H9 (cell line): ENCODE measurements around the gene UBE2D1. TPM values are rescaled to one million over a fixed set of nuclear protein-coding genes. Genes with fewer than 3 reads are reported as not detected.
A peak's percentile ranks its signal among the peaks of the same experiment; 100 is the strongest.

ENCODE experiments used
- DNase-seq: peaks from one replicate; pipeline ENCODE4 v3.0.0-alpha.2; 2017
- H2AFZ ChIP-seq: one replicate; pipeline ENCODE4 v1.6.1; 2013; ENCODE audit warnings: mild to moderate bottlenecking, low read length, control low read depth, moderate library complexity
- H2AK5ac ChIP-seq: 2 replicates; pipeline ENCODE4 v1.6.1; 2013; ENCODE audit warnings: low read length, control low read depth, mixed read lengths; ENCODE audit not compliant: insufficient read length
- H2BK120ac ChIP-seq: one replicate; pipeline ENCODE4 v1.6.1; 2013; ENCODE audit warnings: low read depth, mild to moderate bottlenecking, low read length, control low read depth, inconsistent platforms; ENCODE audit not compliant: poor library complexity, severe bottlenecking
- H2BK12ac ChIP-seq: 2 replicates; pipeline ENCODE4 v1.6.1; 2013; ENCODE audit warnings: low read length, control low read depth, mixed read lengths, low read depth; ENCODE audit not compliant: insufficient read length
- H2BK15ac ChIP-seq: 2 replicates; pipeline ENCODE4 v1.6.1; 2013; ENCODE audit warnings: low read depth, low read length, control low read depth
- H2BK20ac ChIP-seq: one replicate; pipeline ENCODE4 v1.6.1; 2013; ENCODE audit warnings: low read depth, mild to moderate bottlenecking, low read length, control low read depth, inconsistent platforms; ENCODE audit not compliant: poor library complexity, severe bottlenecking
- H2BK5ac ChIP-seq: 2 replicates; pipeline ENCODE4 v1.6.1; 2013; ENCODE audit warnings: low read length, control low read depth, mixed read lengths; ENCODE audit not compliant: insufficient read length
- H3K14ac ChIP-seq: 2 replicates; pipeline ENCODE4 v1.6.1; 2013; ENCODE audit warnings: low read length, control low read depth; ENCODE audit not compliant: insufficient read depth
- H3K18ac ChIP-seq: 2 replicates; pipeline ENCODE4 v1.6.1; 2013; ENCODE audit warnings: low read depth, mild to moderate bottlenecking, mixed read lengths, low read length, control low read depth; ENCODE audit not compliant: insufficient read length
- H3K23ac ChIP-seq: 2 replicates; pipeline ENCODE4 v1.6.1; 2013; ENCODE audit warnings: low read length, control low read depth, mixed read lengths, low read depth; ENCODE audit not compliant: insufficient read length
- H3K23me2 ChIP-seq: 2 replicates; pipeline ENCODE4 v1.6.1; 2013; ENCODE audit warnings: low read depth, mild to moderate bottlenecking, mixed read lengths, low read length, control low read depth; ENCODE audit not compliant: insufficient read length, poor library complexity, severe bottlenecking
- H3K27ac ChIP-seq: 2 replicates; pipeline ENCODE4 v1.5.1; 2013; ENCODE audit warnings: low read length, control low read depth, mixed read lengths, low read depth; ENCODE audit not compliant: insufficient read length
- H3K27me3 ChIP-seq: 2 replicates; pipeline ENCODE4 v1.6.1; 2013; ENCODE audit warnings: low read length, control low read depth, inconsistent platforms; ENCODE audit not compliant: insufficient read depth
- H3K4ac ChIP-seq: 2 replicates; pipeline ENCODE4 v1.6.1; 2013; ENCODE audit warnings: low read depth, mild to moderate bottlenecking, control low read depth, inconsistent platforms, low read length, moderate library complexity
- H3K4me1 ChIP-seq: 2 replicates; pipeline ENCODE4 v1.6.1; 2013; ENCODE audit warnings: low read length, control low read depth, inconsistent platforms; ENCODE audit not compliant: insufficient read depth
- H3K4me2 ChIP-seq: 2 replicates; pipeline ENCODE4 v1.6.1; 2013; ENCODE audit warnings: low read length, control low read depth, mixed read lengths; ENCODE audit not compliant: insufficient read length, insufficient read depth
- H3K56ac ChIP-seq: 2 replicates; pipeline ENCODE4 v1.6.1; 2013; ENCODE audit warnings: low read depth, mild to moderate bottlenecking, mixed read lengths, low read length, control low read depth; ENCODE audit not compliant: insufficient read length
- H3K79me1 ChIP-seq: 2 replicates; pipeline ENCODE4 v1.6.1; 2013; ENCODE audit warnings: low read depth, mild to moderate bottlenecking, moderate library complexity, low read length, control low read depth, inconsistent platforms; ENCODE audit not compliant: insufficient read depth, poor library complexity, severe bottlenecking
- H3K79me2 ChIP-seq: 2 replicates; pipeline ENCODE4 v1.6.1; 2013; ENCODE audit warnings: low read length, control low read depth, inconsistent platforms; ENCODE audit not compliant: insufficient read depth
- H3K9ac ChIP-seq: 2 replicates; pipeline ENCODE4 v1.6.1; 2013; ENCODE audit warnings: low read length, control low read depth, mixed read lengths; ENCODE audit not compliant: insufficient read length; ENCODE audit errors: extremely low read depth
- H3K9me3 ChIP-seq: one replicate; pipeline ENCODE4 v1.6.1; 2013; ENCODE audit warnings: low read depth, low read length, inconsistent platforms; ENCODE audit not compliant: control insufficient read depth
- H3T11ph ChIP-seq: one replicate; pipeline ENCODE4 v1.6.1; 2013; ENCODE audit warnings: mild to moderate bottlenecking, low read length, control low read depth, inconsistent platforms
- H4K20me1 ChIP-seq: one replicate; pipeline ENCODE4 v1.6.1; 2013; ENCODE audit not compliant: control insufficient read depth, insufficient read length, insufficient read depth
- H4K5ac ChIP-seq: 2 replicates; pipeline ENCODE4 v1.6.1; 2013; ENCODE audit warnings: low read depth, mild to moderate bottlenecking, mixed read lengths, low read length, control low read depth; ENCODE audit not compliant: insufficient read length
- H4K8ac ChIP-seq: replicated peaks from 2 replicates; pipeline ENCODE4 v1.6.1; 2013; ENCODE audit warnings: low read length, control low read depth, mixed read lengths, low read depth; ENCODE audit not compliant: insufficient read length
- H4K91ac ChIP-seq: 2 replicates; pipeline ENCODE4 v1.6.1; 2013; ENCODE audit warnings: low read depth, mild to moderate bottlenecking, moderate library complexity, mixed read lengths, low read length, control low read depth; ENCODE audit not compliant: insufficient read length
- H3K27ac Mint-ChIP-seq, 3 experiments: 2 replicates in 2 of 3; 3 replicates in 1 of 3; pipeline ENCODE4 v1.8.0; 2020 to 2021; ENCODE audit warnings: mixed read lengths in 3 of 3, mild to moderate bottlenecking in 1 of 3, moderate library complexity in 1 of 3
- H3K27me3 Mint-ChIP-seq: 2 replicates; pipeline ENCODE4 v1.8.0; 2021; ENCODE audit warnings: low read depth, mild to moderate bottlenecking, moderate library complexity, mixed read lengths
- H3K36me3 Mint-ChIP-seq, 3 experiments: 2 replicates in 2 of 3; 3 replicates in 1 of 3; pipeline ENCODE4 v1.8.0; 2020 to 2021; ENCODE audit warnings: low read depth in 3 of 3, mixed read lengths in 3 of 3; ENCODE audit not compliant: insufficient read depth in 1 of 3
- H3K4me1 Mint-ChIP-seq, 2 experiments: 2 replicates each; pipeline ENCODE4 v1.8.0; 2020; ENCODE audit warnings: mixed read lengths in 2 of 2
- H3K4me3 Mint-ChIP-seq, 2 experiments: 2 replicates in 1 of 2; 3 replicates in 1 of 2; pipeline ENCODE4 v1.8.0; 2020 to 2021; ENCODE audit warnings: mild to moderate bottlenecking in 2 of 2, mixed read lengths in 2 of 2, moderate library complexity in 1 of 2
- H3K9me3 Mint-ChIP-seq, 2 experiments: 2 replicates in 1 of 2; 3 replicates in 1 of 2; pipeline ENCODE4 v1.8.0; 2020; ENCODE audit warnings: mild to moderate bottlenecking in 2 of 2, mixed read lengths in 2 of 2, moderate library complexity in 1 of 2
- WGBS: extraction: QIAGEN DNeasy Blood & Tissue Kit; methylation state at CpG from one replicate; pipeline ENCODE4 v1.1.7; 2013; ENCODE audit warnings: missing lambda C conversion rate, low lambda C conversion rate, mixed read lengths; ENCODE audit not compliant: insufficient read length; ENCODE audit errors: extremely low coverage; 5-methylcytosine and 5-hydroxymethylcytosine counted together
- total RNA-seq: library from RNA; stranded (reverse); gene quantifications from 2 replicates; pipeline ENCODE4 v1.2.1, GENCODE V29; 2021
- TF ChIP-seq, protein P1 (sequence below): fragments of 200-600 bp; sonication (generic); conservative IDR thresholded peaks from 3 replicates; pipeline ENCODE4 v1.8.0; 2021; ENCODE audit warnings: antibody characterized with exemption, mild to moderate bottlenecking

The UBE2D1 gene
- total RNA-seq, 1 experiment from 2014 or later, result 26.8 TPM

GRCh38 chr10:58414270-58415041, 79.7 kb downstream of the UBE2D1 start:
- Histone ChIP-seq H3K27ac (no peak overlapping the region), H2BK12ac (no peak overlapping the region), H3K79me1 (no peaks in the 10 kb centered on the region), H3K23ac (no peak overlapping the region), H2BK5ac (no peak overlapping the region), H2BK20ac (no peak overlapping the region), H4K5ac (no peak overlapping the region), H3K27me3 (no peaks in the 10 kb centered on the region), H3K9ac (no peak overlapping the region), H3K56ac (no peak overlapping the region), H2AK5ac (no peak overlapping the region), H4K20me1 (no peaks in the 10 kb centered on the region), H4K8ac (no peak overlapping the region), H3K9me3 (no peaks in the 10 kb centered on the region), H3K14ac (no peak overlapping the region), H2BK120ac (no peak overlapping the region), H3K4ac (no peak overlapping the region), H2BK15ac (no peak overlapping the region), H4K91ac (no peak overlapping the region), H3K4me1 (no peaks in the 10 kb centered on the region; the same call in 1 of the 2 replicates), H3K79me2 (no peaks in the 10 kb centered on the region), H2AFZ (no peak overlapping the region), H3T11ph (no peak overlapping the region), H3K23me2 (no peaks in the 10 kb centered on the region), H3K4me2 (no peak overlapping the region), H3K18ac (no peak overlapping the region)
- no peak for DNase-seq
- 0 out of 7 replicates have a peak overlapping the region, but pooled peaks of 1 of the 3 experiments have one; percentile 29 for H3K27ac Mint-ChIP-seq
- WGBS, result no CpG with 5 or more reads among the region's 5 CpGs
- H3K4me3 Mint-ChIP-seq, result no peak overlapping the region
- peaks cover 1% of the 10 kb centered on the region; the same call in 1 of the 2 replicates for H3K27me3 Mint-ChIP-seq
- H3K4me1 Mint-ChIP-seq, result peaks cover 12 to 21% of the 10 kb centered on the region in 2 experiments
- peaks cover 2 to 3% of the 10 kb centered on the region in 2 experiments; a peak in 2 of 5 replicates for H3K9me3 Mint-ChIP-seq
- H3K36me3 Mint-ChIP-seq, result no peaks in the 10 kb centered on the region
- TF ChIP-seq, protein P1, sequence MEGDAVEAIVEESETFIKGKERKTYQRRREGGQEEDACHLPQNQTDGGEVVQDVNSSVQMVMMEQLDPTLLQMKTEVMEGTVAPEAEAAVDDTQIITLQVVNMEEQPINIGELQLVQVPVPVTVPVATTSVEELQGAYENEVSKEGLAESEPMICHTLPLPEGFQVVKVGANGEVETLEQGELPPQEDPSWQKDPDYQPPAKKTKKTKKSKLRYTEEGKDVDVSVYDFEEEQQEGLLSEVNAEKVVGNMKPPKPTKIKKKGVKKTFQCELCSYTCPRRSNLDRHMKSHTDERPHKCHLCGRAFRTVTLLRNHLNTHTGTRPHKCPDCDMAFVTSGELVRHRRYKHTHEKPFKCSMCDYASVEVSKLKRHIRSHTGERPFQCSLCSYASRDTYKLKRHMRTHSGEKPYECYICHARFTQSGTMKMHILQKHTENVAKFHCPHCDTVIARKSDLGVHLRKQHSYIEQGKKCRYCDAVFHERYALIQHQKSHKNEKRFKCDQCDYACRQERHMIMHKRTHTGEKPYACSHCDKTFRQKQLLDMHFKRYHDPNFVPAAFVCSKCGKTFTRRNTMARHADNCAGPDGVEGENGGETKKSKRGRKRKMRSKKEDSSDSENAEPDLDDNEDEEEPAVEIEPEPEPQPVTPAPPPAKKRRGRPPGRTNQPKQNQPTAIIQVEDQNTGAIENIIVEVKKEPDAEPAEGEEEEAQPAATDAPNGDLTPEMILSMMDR, result peak; percentile 57; the same call in 2 of the 3 replicates
